Measurements from ENCODE around the gene NIFK. TPM values are rescaled to one million over a fixed set of nuclear protein-coding genes. Genes with fewer than 3 reads are reported as not detected.

Gene NIFK
- total and polyA plus RNA-seq, 2 experiments from 2014 or later = 53.6 to 54.6 TPM

DNA sequence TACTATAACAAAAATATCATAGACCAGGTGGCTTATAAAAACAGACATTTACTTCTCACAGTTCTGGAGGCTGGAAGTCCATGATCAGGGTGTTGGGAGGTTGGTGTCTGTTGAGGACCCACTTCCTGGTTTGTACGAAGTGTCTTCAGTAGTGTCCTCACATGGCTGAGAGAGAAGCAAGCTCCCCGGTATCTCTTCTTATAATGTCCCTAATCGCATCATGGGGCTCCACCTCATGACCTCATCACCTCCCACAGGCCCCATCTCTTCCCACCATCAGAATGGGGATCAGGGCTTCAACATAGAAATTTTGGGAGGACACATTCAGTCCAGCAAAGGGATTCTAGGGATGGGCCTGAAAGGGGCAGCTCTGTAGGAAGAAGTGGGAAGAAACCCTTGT is 4.8 kb upstream of the NIFK start:
- Histone ChIP-seq H3K4me2 (no peak overlapping the region), H3K9me2 (replicated peaks; ENCODE audit: insufficient read depth) (no peaks in the 10 kb centered on the region), H3K9me3 (ENCODE audit: low read depth) (no peaks in the 10 kb centered on the region), H3K27ac (no peak overlapping the region), H2AFZ (no peak overlapping the region), H4K20me1 (ENCODE audit: insufficient read depth, poor library complexity, severe bottlenecking) (no peaks in the 10 kb centered on the region), H3K36me3 (replicated peaks; ENCODE audit: insufficient read depth, low read depth) (no peaks in the 10 kb centered on the region), H3K27me3 (no peaks in the 10 kb centered on the region), H3K79me2 (peaks cover under 1% of the 10 kb centered on the region), H3K4me1 (ENCODE audit: insufficient read depth) (no peaks in the 10 kb centered on the region), H3K4me3 (no peak overlapping the region)
- DNase-seq (ENCODE audit: low spot score) = no peak
- WGBS (ENCODE audit: low lambda C conversion rate, missing lambda C conversion rate) = 95% methylated on average over 3 of the region's 3 CpGs
- no peak for TF ChIP-seq EZH2phosphoT487 (IDR thresholded peaks at IDR 0.05; ENCODE audit: low read depth, severe bottlenecking, unreplicated experiment)
- TF ChIP-seq EZH2 (IDR thresholded peaks at IDR 0.05; ENCODE audit: borderline replicate concordance) = no peak
- TF ChIP-seq, protein P1, sequence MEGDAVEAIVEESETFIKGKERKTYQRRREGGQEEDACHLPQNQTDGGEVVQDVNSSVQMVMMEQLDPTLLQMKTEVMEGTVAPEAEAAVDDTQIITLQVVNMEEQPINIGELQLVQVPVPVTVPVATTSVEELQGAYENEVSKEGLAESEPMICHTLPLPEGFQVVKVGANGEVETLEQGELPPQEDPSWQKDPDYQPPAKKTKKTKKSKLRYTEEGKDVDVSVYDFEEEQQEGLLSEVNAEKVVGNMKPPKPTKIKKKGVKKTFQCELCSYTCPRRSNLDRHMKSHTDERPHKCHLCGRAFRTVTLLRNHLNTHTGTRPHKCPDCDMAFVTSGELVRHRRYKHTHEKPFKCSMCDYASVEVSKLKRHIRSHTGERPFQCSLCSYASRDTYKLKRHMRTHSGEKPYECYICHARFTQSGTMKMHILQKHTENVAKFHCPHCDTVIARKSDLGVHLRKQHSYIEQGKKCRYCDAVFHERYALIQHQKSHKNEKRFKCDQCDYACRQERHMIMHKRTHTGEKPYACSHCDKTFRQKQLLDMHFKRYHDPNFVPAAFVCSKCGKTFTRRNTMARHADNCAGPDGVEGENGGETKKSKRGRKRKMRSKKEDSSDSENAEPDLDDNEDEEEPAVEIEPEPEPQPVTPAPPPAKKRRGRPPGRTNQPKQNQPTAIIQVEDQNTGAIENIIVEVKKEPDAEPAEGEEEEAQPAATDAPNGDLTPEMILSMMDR (IDR thresholded peaks at IDR 0.05; ENCODE audit: poor library complexity) = no peak

DNA sequence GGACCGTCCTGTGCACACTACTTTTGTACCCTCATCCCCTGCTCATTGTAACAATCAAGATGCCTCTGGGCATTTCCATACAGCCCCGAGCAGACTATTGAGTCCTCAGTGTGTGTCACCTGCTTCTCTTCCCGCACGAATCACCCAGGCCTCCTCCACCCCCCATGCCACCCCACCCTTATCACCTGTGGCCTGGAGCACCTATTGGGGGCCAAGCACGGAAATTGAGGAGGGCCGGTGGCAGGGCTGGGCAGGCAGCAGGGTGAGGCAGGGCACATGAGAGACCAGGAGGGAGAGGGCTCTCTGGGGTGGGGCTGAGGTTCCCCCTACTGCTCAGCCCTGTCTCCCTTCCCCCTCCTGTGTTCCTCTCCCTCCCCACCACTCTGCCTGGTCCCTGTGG is 4.3 kb upstream of the NIFK start:
- Histone ChIP-seq H3K27me3 (no peaks in the 10 kb centered on the region), H3K79me2 (peaks cover 5% of the 10 kb centered on the region), H3K4me3 (no peak overlapping the region), H3K27ac (no peak overlapping the region), H3K9me2 (replicated peaks; ENCODE audit: insufficient read depth) (no peaks in the 10 kb centered on the region), H2AFZ (no peak overlapping the region), H3K36me3 (replicated peaks; ENCODE audit: insufficient read depth, low read depth) (no peaks in the 10 kb centered on the region), H3K4me2 (no peak overlapping the region), H4K20me1 (ENCODE audit: insufficient read depth, poor library complexity, severe bottlenecking) (no peaks in the 10 kb centered on the region), H3K4me1 (ENCODE audit: insufficient read depth) (no peaks in the 10 kb centered on the region), H3K9me3 (ENCODE audit: low read depth) (no peaks in the 10 kb centered on the region)
- no peak for DNase-seq (ENCODE audit: low spot score)
- TF ChIP-seq, protein P1 (IDR thresholded peaks at IDR 0.05; ENCODE audit: poor library complexity) = no peak
- TF ChIP-seq EZH2phosphoT487 (IDR thresholded peaks at IDR 0.05; ENCODE audit: low read depth, severe bottlenecking, unreplicated experiment) (no peak), EZH2 (IDR thresholded peaks at IDR 0.05; ENCODE audit: borderline replicate concordance) (no peak)
- 90% methylated on average over 6 of the region's 6 CpGs for WGBS (ENCODE audit: low lambda C conversion rate, missing lambda C conversion rate)

DNA sequence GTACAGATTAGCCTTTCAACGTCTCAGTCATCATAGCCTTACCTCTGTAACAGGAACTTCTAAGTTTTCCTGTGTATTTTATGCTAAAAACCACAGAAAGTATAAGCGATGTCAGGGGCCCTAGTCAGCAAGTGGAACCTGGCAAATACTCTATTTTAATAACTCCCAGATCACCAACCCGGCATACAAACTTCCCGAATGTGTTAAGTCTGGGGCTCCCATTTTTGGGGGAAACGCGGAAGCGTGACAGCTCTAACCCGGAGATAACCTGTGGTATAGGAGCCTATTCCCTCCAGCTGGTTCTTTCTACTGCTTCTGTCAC is 574 bp downstream of the NIFK start:
- peak overlapping the region; percentile 80 for H3K4me2 ChIP-seq
- no peaks in the 10 kb centered on the region for H3K9me2 ChIP-seq (replicated peaks; ENCODE audit: insufficient read depth)
- no peaks in the 10 kb centered on the region for H3K36me3 ChIP-seq (replicated peaks; ENCODE audit: insufficient read depth, low read depth)
- TF ChIP-seq, protein P1 (IDR thresholded peaks at IDR 0.05; ENCODE audit: poor library complexity) = no peak
- no peak for TF ChIP-seq EZH2phosphoT487 (IDR thresholded peaks at IDR 0.05; ENCODE audit: low read depth, severe bottlenecking, unreplicated experiment)
- no peak for TF ChIP-seq EZH2 (IDR thresholded peaks at IDR 0.05; ENCODE audit: borderline replicate concordance)
- H2AFZ ChIP-seq = peak overlapping the region; percentile 53
- no peaks in the 10 kb centered on the region for H3K4me1 ChIP-seq (ENCODE audit: insufficient read depth)
- H3K27ac ChIP-seq = peak overlapping the region; percentile 77
- WGBS (ENCODE audit: low lambda C conversion rate, missing lambda C conversion rate) = 0% methylated on average over 8 of the region's 8 CpGs
- peak overlapping the region; percentile 38 for H3K4me3 ChIP-seq
- H3K79me2 ChIP-seq = peaks cover 42% of the 10 kb centered on the region
- no peak for DNase-seq (ENCODE audit: low spot score)
- no peaks in the 10 kb centered on the region for H4K20me1 ChIP-seq (ENCODE audit: insufficient read depth, poor library complexity, severe bottlenecking)
- H3K27me3 ChIP-seq = no peaks in the 10 kb centered on the region
- no peaks in the 10 kb centered on the region for H3K9me3 ChIP-seq (ENCODE audit: low read depth)

All from hepatocyte (in vitro differentiated cells).